PFSK-1 (cell line): ENCODE data around the gene GAL3ST1.

Source experiments
- FOXP2 ChIP-seq: optimal IDR thresholded peaks from 2 replicates; pipeline ENCODE3; 2011; ENCODE audit warnings: borderline replicate concordance, control low read depth, inconsistent platforms; ENCODE audit not compliant: insufficient read depth; ENCODE audit errors: extremely low read length, extremely low read depth
- POLR2AphosphoS5 ChIP-seq: IDR thresholded peaks from 2 replicates; pipeline ENCODE4 v1.6.1; 2012; ENCODE audit warnings: low read depth, mild to moderate bottlenecking, control low read depth, low read length, moderate library complexity
- REST ChIP-seq, 2 experiments: IDR thresholded peaks; 2 replicates each; pipeline versions ENCODE4 v1.6.1 to v1.8.0; 2011 to 2012; ENCODE audit warnings: low read depth in 2 of 2, low read length in 2 of 2, control low read depth in 1 of 2, inconsistent platforms in 1 of 2, mild to moderate bottlenecking in 1 of 2, moderate library complexity in 1 of 2; ENCODE audit not compliant: insufficient read depth in 1 of 2
- SIN3A ChIP-seq: IDR thresholded peaks from 2 replicates; pipeline ENCODE4 v1.6.1; 2012; ENCODE audit warnings: mild to moderate bottlenecking, low read length, moderate library complexity, borderline replicate concordance; ENCODE audit not compliant: insufficient read depth
- TAF1 ChIP-seq: IDR thresholded peaks from 2 replicates; pipeline ENCODE4 v1.6.1; 2012; ENCODE audit warnings: low read length, control low read depth, borderline replicate concordance; ENCODE audit not compliant: insufficient read depth

The GAL3ST1 gene

GRCh38 chr22:30584441-30584840 lies 10.0 kb upstream of the GAL3ST1 start:
- TF ChIP-seq FOXP2, result no peak

GRCh38 chr22:30582788-30583545 lies 8.5 kb upstream of the GAL3ST1 start:
- TF ChIP-seq REST (IDR thresholded peaks at IDR 0.05; ENCODE audit: insufficient read depth in 1 of 2, low read depth in 2 of 2, low read length in 2 of 2) (no peak), FOXP2 (no peak), POLR2AphosphoS5 (no peak), SIN3A (no peak), TAF1 (no peak)

GRCh38 chr22:30582051-30582450 lies 7.6 kb upstream of the GAL3ST1 start:
- TF ChIP-seq POLR2AphosphoS5 (no peak), FOXP2 (no peak), REST (IDR thresholded peaks at IDR 0.05; ENCODE audit: insufficient read depth in 1 of 2, low read depth in 2 of 2, low read length in 2 of 2) (no peak), SIN3A (no peak), TAF1 (no peak)

- TF ChIP-seq SIN3A (no peak), REST (IDR thresholded peaks at IDR 0.05; ENCODE audit: insufficient read depth in 1 of 2, low read depth in 2 of 2, low read length in 2 of 2) (no peak), FOXP2 (no peak), TAF1 (no peak), POLR2AphosphoS5 (no peak)
Measured at GRCh38 chr22:30580896-30581295, 6.4 kb upstream of the GAL3ST1 start.

- TF ChIP-seq TAF1 (no peak), SIN3A (no peak), FOXP2 (no peak), POLR2AphosphoS5 (no peak), REST (IDR thresholded peaks at IDR 0.05; ENCODE audit: insufficient read depth in 1 of 2, low read depth in 2 of 2, low read length in 2 of 2) (no peak)
Measured at GRCh38 chr22:30578481-30578880, 4.0 kb upstream of the GAL3ST1 start.
